ENCODE data around the gene CAPN15.

DNA sequence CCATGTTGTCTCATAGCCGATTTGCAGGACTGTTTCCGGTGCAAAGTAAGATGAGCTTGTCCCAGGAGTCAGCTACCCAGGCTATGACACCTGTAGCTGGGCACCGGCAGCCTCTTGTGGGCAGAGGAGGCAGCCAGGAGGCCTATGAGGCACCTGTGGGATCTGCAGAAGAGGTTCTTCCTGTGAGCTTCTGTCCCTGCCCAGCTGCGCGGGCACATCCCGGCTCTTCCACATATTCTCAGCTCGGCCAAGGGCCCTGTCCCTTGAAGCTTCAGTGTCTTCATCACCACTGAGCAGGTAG lies 21.3 kb upstream of the CAPN15 start:
- TF ChIP-seq CTCF (IDR thresholded peaks at IDR 0.05), result no peak
- TF ChIP-seq POLR2A (IDR thresholded peaks at IDR 0.05), result no peak

Data from heart left ventricle (tissue), 13 donors.